Islet precursor cell (in vitro differentiated cells): Measurements from ENCODE around the gene ACCSL.

Source experiments
- DNase-seq: peaks from one replicate; pipeline ENCODE4 v3.0.0-alpha.2; 2018

ACCSL gene

DNA sequence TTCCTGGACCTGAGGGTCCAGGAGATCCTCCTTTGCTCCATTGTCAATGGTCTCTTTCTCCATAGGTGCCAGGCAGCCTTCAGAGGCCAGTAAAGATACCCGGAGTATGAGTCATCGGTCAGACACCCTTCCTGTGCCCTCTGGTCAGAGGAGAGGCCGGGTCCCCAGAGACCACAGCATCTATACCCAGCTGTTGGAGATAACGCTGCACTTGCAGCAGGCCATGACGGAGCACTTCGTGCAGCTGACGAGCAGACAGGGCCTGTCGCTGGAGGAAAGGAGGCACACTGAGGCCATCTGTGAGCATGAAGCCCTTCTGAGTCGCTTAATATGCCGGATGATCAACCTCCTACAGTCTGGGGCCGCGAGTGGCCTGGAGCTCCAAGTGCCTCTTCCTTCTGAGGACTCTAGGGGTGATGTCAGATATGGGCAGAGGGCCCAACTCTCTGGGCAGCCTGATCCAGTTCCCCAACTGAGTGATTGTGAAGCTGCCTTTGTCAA lies at the start of gene ACCSL:
Gene ACCSL (plus strand): TSS at position 51 of the 501 bp plus-strand sequence. CDS start 56 bp downstream, at position 107.
- DNase-seq: peak; percentile 45

DNA sequence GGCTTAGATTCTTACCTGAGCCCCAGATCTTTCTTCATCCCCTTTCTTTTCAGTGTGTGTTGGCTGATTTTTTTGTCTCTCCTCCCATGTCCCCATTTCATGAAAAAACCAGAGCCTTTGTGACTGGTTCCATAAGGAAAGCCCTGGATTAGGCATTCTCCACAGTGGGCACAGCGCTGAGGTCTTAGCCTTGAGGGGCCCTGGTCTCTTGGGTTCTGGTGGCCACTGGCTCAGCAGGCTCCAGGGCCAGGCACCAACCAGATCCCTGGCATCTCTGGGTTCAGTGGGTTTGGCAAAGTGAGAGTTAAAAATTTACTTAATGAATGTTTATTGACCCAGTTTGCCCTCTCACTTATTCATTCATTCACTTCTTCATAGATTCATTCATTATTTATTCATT lies 49.5 kb upstream of the ACCSL start:
- DNase-seq: no peak

DNA sequence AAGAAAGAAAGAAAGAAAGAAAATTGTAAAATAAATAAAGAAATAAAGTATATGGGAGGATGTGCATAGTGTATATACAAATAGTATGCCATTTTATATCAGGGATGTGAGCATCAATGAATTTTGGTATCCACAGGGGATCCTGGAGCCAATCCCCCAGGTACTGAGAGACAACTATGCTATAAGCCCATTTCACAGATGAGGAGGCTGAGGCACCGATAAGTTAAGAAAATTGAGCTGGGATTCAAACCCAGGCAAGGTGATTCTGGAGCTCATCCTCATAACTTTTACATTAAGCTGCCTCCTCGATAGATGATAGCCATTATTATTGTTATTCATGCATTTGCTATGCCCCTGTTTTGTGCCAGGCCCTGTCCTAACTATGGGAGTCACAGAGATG lies 47.0 kb upstream of the ACCSL start:
- no peak for DNase-seq

DNA sequence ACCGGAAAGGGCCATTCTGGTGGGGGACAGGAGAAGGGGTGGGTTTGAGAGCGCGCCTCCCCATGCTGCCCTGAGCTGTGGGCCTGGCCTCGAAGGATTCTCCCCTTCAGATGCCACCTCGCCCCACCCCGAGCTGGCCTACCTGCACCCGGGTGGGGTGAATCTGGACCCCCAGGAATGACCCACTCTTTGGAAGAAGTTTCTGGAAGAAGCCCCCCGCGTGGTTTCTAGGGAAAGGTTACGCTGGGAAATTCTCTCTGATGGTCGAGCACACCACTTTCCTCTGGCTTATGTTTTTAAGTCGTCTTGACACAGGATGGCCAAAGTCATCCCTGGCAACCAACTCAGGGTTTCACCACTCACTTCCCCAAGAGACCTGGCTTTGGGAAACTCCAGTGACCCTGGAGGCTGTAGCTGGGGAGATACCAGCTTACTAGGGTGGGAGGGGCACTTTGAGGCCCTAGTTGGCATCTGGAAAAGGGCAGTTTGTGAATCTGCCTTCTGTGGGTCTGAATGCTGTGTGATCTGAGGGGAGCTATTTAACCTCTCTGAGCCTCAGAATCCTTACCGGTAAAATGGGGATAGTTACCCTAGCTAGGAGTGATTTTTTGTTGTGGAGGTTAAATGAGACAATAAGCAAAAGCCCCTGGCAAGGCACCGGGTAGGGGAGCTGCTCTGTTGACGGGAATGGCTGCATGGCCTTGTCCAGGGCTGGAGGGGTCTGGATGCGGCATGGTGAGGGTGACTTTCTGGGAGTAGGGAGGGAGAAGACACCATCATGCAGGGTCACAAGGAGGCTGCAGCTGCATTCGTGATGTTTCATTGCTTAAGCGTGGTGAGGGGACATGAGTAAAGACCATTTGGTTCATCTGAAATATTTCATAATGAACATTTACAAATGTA lies 45.3 kb upstream of the ACCSL start:
- DNase-seq: peak; percentile 35

DNA sequence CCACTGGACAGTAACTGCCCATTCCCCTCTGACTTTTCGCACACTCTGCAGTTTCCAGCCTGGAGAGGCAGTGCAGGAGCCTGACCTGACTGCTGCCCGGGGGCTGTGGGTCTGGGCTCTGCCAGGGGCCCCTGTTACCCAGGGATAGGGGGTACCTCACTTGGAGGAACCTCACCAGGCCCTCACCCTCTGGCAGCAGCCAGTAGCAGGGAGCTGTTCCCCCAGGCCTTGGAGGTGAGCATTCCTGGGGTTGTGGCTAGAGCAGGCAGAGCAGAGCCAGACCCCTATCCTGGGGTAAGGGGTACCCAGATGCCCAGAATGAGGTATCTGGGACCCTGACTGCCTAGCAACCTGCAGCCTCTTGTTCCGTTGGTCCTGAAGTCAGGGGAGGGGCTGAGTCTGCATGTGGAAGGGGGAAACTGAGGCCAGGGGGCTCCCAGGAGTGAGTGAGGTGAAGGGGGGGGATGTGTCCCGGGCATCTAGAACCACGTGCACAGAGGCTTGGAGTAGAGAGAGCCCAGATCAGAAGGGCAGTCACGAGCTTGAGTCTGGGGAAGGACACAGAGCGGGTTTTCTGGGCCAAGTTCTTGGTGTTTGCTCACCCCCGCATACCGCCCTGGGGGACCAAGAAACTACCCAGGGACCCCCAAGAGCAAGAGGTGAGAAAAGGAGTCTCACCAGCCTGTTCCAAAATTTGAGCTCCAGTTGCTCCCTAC lies 43.9 kb upstream of the ACCSL start:
- DNase-seq: peak; percentile 39

DNA sequence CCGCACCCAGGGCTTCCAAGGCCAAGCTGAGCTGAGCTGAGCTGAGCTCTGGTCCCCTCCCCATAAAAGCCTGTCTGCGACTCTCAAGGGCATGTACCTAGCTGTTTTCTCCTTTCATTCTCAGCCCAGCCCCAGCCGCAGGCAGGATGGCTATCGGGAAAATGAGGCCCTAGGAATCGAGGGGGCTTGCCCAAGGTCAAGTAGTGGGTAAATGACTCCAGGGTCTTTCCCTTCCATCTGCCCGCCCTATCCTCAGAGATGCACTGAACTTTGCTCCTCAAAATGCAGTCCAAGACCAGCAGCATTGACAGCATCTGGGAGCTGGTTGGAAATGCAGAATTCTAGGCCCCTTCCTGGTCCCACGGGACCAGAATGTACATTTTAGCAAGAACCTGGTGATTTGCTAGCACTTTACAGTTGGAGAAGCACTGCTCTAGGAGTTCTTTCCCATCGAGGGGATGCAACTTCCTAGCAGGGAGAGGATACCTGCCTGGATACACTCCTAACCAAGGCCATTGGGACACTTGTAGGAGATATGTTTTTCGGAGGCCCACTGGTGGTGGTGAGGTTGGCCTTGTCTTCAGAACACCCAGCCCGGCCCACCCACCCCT lies 43.2 kb upstream of the ACCSL start:
- peak; percentile 48 for DNase-seq

DNA sequence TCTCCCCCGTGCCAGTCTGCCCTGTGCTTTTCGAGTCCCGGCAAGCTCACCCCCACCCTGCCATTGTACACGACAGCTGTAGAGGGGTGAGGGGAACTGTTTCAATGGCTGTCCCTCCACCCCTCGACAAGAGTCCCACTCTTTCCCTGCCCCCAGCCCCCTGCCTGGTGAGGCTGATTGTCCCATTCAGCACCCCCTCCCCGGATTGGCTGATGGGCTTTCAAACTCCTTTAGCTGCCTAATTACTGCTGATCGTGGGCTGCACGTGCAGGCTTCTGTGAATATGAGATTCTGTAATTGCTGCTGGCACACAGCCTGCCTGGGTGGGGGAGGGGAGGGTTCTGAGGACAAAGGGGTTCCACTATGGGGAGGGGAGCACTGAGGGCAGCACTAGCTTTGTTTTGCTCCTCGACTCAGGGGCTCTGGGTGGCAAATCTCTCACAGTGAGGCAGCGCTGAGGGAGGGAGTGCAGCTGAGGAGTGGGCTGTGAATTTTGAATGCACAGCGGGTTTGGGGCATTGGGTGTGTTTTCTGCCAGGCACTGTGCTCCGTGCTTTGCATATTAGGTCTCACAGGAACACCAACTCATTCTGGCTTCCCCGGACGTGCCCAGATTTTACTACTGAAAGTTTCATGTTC lies 42.6 kb upstream of the ACCSL start:
- DNase-seq: peak; percentile 46

DNA sequence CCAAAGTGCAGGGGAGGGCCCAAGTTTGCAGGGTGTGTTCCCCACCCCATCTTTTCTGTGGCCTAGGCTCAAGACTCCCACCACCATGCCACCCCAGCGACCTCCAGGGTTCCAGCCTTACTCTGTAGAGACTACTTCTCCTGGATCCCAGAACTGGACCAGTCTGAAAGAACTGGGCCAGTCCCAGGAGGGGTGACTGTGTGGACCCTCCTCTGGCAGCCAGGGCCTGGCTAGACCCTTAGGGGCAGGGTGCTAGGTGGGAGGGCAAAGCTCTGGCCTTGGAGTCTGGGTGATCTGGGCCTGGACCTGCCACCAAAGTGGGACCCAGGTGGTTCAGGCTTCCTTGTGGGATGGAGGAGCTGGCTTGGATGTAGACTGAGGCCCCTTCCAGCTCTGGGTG lies 41.8 kb upstream of the ACCSL start:
- no peak for DNase-seq

DNA sequence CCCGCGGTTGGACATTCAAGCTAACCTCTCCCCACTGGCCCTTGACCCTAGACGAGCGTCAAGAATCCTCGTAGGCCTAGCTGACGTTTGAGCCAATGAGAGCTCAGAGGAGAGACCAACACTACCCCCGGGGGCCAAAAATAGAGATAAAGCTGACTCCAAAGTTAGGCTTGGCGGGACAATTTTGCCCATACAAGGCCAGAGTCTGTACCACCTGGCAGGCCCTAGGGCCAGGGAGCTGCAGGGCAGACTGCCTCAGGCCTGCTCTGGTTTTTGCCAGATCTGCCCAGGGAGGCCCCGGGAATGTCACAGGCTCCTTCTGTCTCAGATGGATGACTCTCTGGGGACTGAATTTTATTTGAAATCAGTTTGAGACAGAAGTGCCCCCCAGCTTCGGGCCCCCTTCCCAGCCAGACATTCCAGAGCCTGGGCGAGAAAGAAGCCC lies 40.8 kb upstream of the ACCSL start:
- DNase-seq: peak; percentile 56

DNA sequence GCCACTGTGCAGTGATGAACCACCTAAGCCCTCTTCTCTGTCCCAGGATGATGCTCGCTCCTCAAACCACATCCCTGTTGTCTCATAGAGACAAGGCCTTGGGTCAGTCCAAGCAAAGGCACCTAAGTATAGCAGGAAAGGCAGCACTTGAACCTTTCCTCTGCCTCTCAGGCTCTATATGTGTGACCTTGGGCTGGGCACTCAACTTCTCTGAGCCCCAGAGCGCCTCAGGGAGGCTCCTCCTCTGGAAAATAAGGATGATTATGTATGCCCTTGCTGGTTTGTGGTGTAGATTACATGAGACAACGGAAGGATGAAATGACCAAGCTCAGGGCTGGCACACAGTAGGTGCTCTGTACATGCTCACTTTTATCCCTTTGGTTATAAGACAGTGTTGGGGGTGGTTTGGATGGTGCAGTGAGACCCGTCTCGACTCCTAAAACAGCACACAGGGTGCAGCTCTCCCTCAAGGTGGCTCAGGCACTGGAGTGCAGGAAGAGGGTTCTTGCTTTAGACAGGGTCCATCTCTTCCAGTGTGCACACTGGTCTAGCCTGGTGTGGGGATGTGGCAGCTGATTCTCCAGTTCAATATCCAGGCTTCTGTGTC lies 40.2 kb upstream of the ACCSL start:
- no peak for DNase-seq

DNA sequence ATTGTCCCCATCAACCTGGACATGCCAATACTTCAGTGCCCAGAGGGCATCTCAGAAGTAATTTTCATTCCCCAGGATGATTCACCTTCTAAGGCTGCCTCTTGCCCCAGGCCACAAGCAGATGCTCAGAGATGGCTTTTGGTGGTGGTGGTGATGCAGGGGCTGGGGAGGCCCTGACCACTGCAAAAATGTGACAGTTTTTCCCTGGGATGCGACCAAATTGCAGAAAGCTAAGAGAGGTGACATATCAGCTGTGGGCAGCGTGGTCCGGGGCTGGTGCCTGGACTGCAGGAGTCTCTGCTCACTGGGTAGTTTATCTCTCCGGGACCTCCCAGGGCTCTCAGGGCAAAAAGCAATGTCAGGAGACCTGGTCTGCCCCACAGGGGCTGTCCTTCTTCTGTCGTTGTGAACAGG lies 39.7 kb upstream of the ACCSL start:
- DNase-seq: peak; percentile 91

DNA sequence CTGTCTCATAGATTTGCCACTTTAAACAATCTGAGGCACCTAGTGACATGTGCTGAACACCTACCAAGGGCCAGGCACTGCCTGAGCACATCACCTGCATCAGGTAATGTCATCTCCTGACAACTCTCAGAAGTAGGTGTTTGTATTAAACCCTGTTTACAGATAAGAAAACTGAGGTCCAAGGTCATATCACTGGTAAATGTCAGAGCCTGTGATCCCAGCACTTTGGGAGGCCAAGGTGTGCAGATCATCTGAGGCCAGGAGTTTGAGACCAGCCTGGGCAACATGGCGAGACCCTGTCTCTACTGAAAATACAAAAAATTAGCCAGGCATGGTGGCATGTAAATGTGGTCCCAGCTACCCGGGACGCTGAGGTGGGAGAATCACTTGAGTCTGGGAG lies 39.1 kb upstream of the ACCSL start:
- DNase-seq: no peak

DNA sequence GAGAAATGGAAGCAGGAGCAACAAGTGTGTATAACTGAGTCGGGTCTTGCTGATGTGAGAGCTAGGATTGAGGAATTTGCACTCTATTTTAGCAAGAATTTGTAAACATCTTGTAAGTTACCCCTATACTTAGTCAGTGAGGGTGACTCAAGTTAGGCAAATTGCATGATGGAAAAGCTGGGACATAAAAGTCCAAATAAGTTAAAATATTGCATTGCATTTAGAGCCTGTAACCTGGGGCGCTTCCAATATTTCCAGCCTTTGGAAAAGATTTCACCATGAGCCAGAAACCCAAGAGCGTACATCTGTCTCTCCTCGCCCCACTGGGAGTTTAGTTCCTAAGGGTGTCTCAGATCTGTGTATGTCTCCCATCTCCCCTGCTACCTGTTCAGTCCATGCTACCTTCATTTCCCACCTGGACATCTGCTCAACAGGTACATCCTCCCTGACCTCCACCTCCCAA lies 37.0 kb upstream of the ACCSL start:
- no peak for DNase-seq

DNA sequence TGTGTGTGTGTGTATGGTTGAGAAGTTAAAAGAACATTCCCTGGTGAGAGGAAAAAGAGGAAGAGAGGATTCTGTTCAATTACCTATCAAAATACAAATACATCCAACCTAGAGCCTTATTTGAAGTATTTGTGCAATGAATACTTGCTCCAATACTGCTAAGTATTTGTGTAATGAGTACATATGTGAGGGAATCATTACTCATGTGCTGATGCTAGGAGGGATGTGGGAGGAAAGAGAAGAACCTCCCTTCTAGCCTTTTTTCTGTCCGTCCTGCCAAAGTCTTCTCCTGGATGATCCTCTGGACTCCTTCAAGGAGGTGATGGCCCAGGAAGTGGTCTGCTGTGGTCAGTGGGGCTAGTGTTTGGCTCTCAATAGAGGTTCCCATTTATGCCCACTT lies 36.0 kb upstream of the ACCSL start:
- DNase-seq: no peak

DNA sequence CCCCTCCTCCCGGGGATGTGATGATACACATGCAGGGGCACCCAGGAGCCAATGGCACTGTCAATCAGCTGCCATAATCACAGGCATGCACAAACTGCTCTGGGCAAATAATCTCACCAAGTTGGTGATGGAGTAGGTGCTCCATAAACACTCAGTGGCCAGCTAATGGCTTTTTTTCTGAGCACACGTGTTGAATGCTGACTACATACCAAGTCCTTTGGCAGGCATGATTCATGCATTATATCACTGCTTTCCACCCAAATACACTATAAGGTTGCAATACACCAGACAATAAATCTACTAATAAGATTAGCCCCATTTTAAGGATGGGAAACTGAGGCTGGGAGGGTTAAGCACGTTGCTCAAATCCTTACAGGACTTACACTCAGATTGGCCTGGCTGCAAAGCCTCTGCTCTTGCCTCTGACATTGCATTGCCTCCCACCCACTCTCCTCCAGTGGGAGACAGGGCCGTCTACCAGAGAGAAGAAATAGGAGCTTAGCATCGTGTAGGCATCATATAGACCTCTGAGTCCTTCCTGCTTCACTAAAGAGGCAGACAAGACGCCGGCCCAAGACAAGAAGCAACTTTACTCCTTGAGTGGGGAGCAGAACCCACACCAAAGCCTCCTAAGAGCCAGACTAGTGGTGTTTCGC lies 32.7 kb upstream of the ACCSL start:
- DNase-seq: peak; percentile 24

DNA sequence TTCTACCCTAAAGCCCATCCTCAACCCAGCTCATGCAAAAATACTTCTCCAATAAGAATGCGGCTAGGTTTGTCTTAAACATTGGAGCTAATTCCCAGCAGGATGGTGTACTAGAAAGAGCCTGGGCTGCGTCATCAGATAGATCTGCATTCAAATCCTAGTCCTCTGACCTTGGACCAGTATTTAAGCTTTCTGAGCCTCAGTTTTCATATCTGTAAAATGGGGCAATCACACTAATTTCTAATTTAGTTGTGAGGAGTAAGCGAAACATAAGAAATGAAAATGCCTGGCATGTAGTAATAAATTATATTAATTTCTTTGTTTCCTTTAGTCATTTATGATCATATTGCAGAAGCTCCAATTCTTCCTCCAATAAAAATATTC lies 32.2 kb upstream of the ACCSL start:
- DNase-seq: no peak

DNA sequence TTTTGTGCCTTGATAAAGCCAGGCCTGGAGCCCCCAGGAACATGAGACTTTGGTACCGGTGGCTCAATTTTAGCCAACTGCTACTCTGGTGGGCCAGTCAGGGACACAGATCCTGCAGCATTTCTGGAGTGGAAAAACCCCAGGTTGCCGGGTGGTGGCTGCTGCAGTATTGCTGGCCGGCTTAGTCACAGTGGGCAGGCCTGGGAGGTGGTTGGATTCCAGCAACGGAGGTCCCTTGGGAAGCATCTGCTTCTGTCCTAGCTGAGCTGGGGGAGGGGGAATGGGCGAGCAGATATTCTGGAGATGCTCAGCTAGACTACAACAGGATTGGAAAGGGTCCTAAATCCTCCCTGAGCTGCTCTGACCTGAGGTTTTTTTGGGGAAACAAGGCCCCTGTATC lies 31.6 kb upstream of the ACCSL start:
- DNase-seq: peak; percentile 83

DNA sequence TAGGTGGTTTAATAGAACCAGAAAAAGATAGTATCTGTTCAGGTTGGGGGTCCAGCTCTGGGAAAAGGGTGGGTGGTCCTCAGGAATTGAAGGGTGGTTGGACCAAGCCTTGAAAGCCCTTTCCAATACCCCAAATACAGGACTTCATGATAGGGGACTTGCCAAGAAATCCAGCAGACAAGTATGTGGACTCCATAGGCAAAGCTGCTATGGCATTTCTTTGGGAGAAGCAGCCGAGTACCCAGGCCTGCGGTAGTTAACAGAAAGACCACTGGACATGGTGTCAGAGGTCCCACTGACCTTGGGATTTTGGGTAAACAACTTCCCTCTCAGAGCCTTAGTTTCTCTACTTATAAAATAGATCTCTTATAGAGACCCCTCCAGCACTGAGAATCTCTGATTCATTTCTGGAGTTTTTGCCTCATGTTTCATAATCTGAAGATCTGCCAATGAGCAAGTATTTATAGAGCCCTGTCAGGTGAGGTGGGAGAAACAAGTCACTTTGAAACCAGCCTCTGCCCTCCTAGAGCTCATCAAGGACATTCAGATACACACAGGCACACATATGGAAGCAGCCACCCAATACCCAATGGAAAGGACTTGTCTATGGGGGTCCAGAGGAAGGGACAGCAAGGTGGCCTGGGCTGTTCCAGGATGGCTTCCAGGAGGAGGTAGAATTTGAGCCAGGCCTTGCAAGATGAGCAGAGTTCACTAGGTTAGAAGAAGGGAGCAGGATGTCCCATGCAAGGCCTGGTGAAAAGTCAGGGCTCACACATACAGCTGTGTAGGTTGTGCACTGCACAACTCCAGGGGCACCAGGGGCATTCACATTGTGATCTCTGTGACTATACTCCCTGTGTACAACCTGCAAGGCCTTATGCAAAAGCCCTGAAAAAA lies 31.0 kb upstream of the ACCSL start:
- peak; percentile 22 for DNase-seq

DNA sequence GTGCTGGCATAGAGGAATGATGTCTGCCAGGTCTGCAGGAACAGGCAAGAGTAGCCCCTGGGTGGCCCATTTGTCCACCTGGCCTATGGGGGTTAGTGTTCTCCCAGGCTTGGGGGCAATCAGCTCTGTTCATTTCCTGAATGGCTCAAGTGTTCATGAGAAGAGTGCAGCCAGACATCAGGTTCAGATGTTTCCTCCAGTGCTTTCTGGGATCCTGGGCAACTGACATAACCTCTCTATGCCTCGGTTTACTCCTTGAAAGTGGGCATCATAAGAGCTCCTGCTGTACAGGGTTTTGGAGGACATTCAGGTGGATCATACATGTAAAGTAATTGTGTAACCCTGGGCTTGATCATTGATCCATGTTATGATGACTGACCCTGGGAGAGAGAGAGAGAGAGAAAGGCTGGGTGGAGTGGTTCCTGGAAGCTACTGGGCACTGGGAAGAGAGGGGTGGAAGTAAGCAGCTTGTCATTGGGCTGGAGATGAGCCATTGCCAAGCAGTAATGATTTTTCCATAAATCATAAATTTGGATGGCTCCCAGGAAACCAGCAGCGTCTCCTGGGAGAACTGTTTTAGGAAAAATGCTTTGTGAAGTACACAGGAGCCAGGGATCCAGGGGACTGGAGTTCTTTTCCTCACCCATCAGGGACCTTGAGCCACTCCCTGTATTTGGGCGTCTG lies 30.2 kb upstream of the ACCSL start:
- DNase-seq: peak; percentile 13

DNA sequence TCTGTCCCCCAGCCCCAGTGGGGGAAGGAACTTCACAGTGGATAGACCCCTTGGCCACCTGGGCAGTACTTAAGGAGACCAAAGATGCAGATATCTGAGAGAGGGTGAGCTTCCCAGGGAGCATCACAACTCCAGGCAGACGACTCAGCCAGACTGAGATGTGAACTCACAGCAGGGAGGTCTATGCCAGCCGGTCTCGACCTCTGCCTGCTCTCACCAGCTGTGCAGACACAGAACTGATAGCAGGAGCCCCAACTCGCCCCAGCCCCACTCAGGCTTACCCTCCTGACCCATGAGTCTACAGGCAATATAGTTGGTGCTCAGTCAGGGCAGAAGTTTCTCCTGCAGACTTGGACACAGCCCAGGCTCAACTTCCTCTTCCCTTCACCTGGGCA lies 29.7 kb upstream of the ACCSL start:
- peak; percentile 52 for DNase-seq
